Stimulated activated CD8-positive, alpha-beta memory T cell treated with anti-CD3 and anti-CD28 coated beads, Interleukin-15, amount 100 ng/mL, for 24 hours (primary cell): Measurements from ENCODE around the gene ZBTB4.
"Not testable (repeated sequence)": the region's sequence is repeated elsewhere in the genome, so short reads cannot be mapped to it uniquely, and the experiment has no call there.

ENCODE experiments used
- DNase-seq: peaks from one replicate; pipeline ENCODE4 v3.0.0-alpha.2; 2020; ENCODE audit warnings: low read depth

The ZBTB4 gene

GRCh38 chr17:7470457-7470973 lies 8.9 kb downstream of the ZBTB4 start:
- not testable (repeated sequence) for DNase-seq

GRCh38 chr17:7469843-7470242 lies 9.6 kb downstream of the ZBTB4 start:
- DNase-seq: not testable (repeated sequence)

GRCh38 chr17:7468804-7469389 lies 10.5 kb downstream of the ZBTB4 start:
- no peak for DNase-seq

DNA sequence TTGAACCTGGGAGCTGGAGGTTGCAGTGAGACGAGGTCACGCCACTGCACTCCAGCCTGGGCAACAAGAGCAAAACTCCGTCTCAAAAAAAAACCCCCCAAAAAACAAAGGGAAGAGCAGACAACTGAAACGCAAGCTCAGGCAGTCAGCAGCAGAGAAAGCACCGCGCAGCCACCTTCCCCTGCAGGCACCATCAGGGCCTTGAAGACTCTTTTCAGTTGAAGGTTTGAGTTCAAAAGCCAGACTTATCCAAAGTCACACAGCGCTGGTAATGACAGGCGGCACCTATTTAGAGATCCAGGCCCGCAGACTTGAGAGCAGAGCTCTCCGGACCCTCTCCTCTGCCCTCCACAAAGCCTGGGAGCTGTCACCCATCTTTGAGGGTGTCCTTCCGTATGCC lies 11.1 kb downstream of the ZBTB4 start:
- DNase-seq: no peak

GRCh38 chr17:7467498-7467897 lies 11.9 kb downstream of the ZBTB4 start:
- no peak for DNase-seq

DNA sequence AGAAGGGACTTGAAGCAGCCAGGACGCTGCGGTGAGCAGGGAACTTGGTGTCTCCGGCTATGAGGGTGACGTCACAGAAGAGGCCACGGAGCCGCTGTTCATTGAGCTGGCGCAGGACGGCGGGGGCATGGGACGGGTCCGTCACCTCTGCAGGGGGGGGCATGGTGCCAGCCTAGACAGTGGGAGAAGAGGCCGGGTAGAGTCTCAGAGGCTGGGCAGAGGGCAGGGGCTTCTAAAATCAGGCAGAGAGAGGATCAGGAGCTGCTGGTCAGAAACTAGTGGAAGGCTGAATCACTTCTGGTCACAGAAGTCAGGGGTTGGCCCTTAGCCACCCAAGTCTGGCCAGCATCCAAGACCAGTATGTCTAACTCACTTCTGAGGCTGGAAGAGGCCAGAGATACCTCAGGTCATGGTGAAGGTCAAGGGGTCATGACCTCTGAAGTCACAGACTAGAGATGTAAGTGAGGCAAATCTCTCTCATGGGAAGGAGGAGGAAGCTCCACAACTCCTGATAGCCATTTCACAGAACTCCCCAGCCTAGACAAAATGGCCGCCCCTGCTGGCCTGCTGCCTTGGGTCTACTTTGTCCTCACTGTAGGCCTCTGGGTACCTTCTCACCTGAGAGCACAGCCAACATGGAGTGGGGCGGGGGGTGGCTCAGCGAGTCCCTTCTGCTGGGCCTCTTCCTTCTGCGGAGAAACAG lies 12.6 kb downstream of the ZBTB4 start:
- no peak for DNase-seq

DNA sequence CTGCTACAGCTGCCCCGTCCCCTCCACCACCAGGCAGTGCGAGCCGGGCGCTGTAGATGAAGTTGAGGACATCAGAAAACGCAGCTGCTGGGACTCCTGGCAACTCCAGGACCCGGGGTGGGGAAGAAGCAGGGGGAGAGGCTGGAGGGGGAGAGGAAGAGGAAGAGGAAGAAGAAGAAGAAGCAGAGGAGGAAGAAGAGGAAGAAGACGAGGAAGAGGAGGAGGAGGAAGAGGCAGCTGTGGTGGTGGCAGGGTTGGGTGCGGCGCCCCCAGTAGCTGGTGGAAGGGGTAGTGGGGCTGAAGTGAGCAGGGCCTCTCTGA lies 13.2 kb downstream of the ZBTB4 start:
- no peak for DNase-seq

- no peak for DNase-seq
These were observed 13.7 kb downstream of the ZBTB4 start for GRCh38 chr17:7465597-7466275.

DNA sequence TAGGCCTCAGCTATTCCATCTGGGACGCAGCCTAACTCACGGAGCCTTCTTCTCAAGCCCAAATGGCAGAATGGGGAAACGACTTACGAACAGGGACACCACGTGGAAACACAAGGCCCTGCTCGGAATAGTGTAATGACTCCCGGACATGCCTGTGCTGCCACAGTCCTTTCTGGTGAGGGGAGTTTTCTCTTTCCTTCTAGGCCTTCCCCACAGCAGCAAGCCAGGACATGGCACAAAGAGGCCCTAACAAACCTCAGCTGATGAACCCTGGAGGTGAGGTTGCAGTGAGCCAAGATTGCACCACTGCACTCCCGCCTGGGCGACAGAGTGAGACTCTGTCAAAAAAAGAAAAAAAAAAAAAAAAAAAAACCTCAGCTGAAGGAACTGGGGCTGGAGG lies 15.3 kb downstream of the ZBTB4 start:
- no peak for DNase-seq

- no peak for DNase-seq
These were observed 16.0 kb downstream of the ZBTB4 start for GRCh38 chr17:7463372-7463846.

DNA sequence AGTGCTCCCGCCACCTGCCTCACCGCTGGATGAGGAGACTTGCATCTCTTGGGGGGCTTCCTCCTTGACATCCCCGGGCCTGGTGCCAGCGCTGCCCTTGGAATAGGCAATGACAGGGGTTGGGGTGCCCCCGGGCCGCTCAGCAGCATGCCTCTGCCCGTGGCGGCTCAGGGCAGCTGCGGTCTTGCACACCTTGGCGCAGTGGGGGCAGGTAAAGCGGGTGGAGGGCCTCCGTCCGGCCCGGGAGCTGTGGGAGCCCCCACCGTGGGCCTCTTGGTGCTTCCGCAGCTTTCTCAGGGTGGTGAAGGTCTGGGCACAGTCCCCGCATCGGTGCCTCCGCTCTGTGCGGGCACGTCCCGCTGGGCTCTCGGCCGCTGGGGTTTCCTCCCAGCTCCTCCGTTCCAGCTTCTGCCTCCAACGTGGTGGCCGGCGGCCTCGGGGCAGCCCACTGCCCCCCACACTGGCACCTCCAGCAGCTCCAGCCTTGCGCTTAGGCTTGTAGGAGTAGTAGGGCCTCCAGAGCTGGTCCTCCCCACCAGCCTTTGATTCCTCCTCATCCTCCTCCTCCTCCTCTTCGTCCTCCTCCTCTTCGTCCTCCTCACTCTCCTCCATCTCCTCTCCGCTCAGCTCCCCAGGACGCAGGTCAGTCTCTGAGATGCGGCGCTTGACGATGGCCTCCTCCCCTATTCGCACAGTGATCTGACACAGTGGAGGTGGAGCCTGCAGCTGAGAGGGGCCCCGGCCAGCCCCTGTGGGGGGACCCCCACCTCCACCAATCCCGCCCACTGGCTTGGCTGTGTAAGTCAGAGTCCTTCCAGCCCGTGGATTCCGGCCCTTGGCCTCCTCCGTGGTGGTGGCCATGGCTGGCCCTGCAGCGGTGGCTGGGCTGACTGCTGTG lies 16.7 kb downstream of the ZBTB4 start:
- DNase-seq: no peak

- no peak for DNase-seq
These were observed 18.4 kb downstream of the ZBTB4 start for GRCh38 chr17:7460850-7461660.

- no peak for DNase-seq
These were observed 19.4 kb downstream of the ZBTB4 start for GRCh38 chr17:7459961-7460545.

- no peak for DNase-seq
These were observed 31.0 kb downstream of the ZBTB4 start for GRCh38 chr17:7448461-7448860.

- no peak for DNase-seq
These were observed 33.8 kb downstream of the ZBTB4 start for GRCh38 chr17:7445619-7445968.

- no peak for DNase-seq
These were observed 34.5 kb downstream of the ZBTB4 start, which contains the start of gene CHRNB1 for GRCh38 chr17:7444682-7445618. TSS of gene CHRNB1 (plus strand) at chr17:7445061. CDS start at chr17:7445128, 67 bp downstream.

DNA sequence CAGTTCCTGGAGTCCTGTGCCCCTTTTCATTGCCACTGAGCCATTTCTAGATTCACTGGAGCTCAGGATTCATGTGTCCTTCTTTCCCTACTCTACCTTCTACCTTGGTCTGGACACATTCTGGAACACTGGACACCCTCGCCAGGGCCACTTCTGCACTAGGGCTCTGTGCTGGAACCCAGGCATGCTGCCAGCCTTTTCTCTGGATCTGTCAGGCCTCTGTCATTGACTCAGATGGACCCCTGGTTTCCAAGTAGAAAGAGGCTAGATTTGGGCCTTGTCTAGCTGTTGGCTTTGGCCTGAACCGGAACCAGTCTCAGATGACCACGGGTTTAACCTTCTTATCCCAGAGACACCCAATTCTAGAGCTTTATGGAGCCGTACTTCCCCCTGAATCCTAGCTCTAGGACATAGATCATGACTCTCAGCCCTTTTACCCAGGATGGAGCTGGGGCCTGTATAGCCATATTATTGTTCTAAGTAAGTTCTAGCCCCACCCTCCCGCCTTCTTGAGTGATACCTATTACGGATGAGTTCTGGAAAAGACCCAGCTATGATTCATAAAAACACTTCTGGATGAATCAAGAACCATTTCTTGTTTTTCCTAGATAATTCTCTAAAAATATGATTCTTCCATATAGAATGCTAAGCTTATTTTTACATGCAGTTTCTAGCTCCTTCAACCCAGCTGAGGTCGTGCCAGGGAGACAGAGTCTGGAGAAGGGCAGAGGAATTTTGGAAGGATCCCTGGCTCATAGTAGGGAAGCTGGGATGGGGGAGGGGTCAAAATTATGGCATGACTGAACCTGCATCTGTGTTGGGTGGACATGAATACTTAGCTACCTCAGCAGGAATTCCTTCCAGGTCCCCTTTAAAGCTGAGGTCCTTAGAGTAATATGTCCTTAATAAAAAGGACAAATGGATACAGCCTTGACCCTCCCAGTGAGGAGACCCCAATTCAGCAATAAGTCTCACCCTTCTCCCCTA lies 35.6 kb downstream of the ZBTB4 start:
- no peak for DNase-seq

- DNase-seq: no peak
These were observed 37.3 kb downstream of the ZBTB4 start for GRCh38 chr17:7442142-7442541.

DNA sequence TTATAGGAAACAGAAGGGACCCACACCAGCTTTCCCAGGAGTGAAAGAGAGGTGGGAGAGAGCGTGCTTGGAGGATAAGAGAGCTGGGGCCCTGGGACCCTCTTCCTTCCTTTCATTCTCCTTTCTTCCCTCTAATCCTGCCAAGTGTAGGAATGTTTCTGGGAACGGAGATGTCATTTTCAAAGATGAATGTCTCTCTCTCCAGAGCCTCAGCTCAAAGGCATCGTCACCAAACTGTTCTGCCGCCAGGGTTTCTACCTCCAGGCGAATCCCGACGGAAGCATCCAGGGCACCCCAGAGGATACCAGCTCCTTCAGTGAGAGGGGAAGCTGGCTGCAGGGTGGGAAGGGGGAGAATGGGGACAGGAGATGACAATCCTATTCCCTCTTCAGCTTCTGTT lies 38.2 kb downstream of the ZBTB4 start:
- no peak for DNase-seq
